Cardiac fibroblast (primary cell): ENCODE results near the gene TNS3.

ENCODE experiments used
- DNase-seq, 2 donors: peaks; one replicate each; pipeline versions ENCODE4 v3.0.0 to v3.0.0-alpha.2; 2010; ENCODE audit warnings: low read depth in 2 of 2
- H3K4me3 ChIP-seq, 2 donors: replicated peaks in 1 of 2; 1 replicate in 1 of 2; 2 replicates in 1 of 2; pipeline ENCODE4 v1.5.1; 2011; ENCODE audit warnings: low read depth in 2 of 2, low read length in 2 of 2, mild to moderate bottlenecking in 2 of 2, moderate library complexity in 1 of 2
- TF ChIP-seq, protein P1 (sequence below): IDR thresholded peaks from one replicate; pipeline ENCODE4 v1.5.1; 2011; ENCODE audit warnings: low read depth, mild to moderate bottlenecking, low read length, inconsistent platforms

Gene TNS3

GRCh38 chr7:47304727-47305719 lies 276.9 kb downstream of the TNS3 start:
- TF ChIP-seq, protein P1, sequence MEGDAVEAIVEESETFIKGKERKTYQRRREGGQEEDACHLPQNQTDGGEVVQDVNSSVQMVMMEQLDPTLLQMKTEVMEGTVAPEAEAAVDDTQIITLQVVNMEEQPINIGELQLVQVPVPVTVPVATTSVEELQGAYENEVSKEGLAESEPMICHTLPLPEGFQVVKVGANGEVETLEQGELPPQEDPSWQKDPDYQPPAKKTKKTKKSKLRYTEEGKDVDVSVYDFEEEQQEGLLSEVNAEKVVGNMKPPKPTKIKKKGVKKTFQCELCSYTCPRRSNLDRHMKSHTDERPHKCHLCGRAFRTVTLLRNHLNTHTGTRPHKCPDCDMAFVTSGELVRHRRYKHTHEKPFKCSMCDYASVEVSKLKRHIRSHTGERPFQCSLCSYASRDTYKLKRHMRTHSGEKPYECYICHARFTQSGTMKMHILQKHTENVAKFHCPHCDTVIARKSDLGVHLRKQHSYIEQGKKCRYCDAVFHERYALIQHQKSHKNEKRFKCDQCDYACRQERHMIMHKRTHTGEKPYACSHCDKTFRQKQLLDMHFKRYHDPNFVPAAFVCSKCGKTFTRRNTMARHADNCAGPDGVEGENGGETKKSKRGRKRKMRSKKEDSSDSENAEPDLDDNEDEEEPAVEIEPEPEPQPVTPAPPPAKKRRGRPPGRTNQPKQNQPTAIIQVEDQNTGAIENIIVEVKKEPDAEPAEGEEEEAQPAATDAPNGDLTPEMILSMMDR, result no peak
- DNase-seq, result no peak
- H3K4me3 ChIP-seq, result no peak overlapping the region

GRCh38 chr7:47303695-47304453 lies 278.0 kb downstream of the TNS3 start:
- TF ChIP-seq, protein P1, result no peak
- no peak for DNase-seq
- no peak overlapping the region for H3K4me3 ChIP-seq

GRCh38 chr7:47303014-47303694 lies 278.8 kb downstream of the TNS3 start:
- TF ChIP-seq, protein P1, result no peak
- no peak for DNase-seq

DNA sequence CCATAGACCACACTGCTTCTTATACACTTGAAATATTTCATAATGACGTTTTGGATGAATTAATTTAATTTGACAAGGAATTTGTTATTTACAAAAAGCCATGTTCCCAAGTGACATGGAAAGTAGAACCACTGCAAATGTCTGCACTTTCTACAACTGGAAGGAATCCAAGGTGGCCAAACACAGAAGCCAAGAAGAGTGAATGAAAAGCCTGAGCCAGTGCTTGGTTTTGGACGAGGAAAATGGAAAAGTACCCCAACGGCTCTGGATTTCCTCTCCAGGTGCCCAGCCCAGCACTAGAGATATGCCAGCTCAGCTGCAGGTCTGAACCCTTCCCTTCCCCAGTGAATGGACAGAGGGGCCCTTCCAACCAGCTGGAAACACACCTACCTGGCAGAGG lies 279.4 kb downstream of the TNS3 start:
- no peak overlapping the region for H3K4me3 ChIP-seq
- TF ChIP-seq, protein P1, result no peak
- DNase-seq, result no peak

More at GRCh38 chr7:47303014-47303694, 278.8 kb downstream of the TNS3 start:
- no peak overlapping the region for H3K4me3 ChIP-seq

GRCh38 chr7:47301657-47302295 lies 280.1 kb downstream of the TNS3 start:
- H3K4me3 ChIP-seq, result no peak overlapping the region
- no peak for DNase-seq

More at GRCh38 chr7:47301657-47302295, 280.1 kb downstream of the TNS3 start:
- TF ChIP-seq, protein P1, result no peak
